Neuronal stem cell (in vitro differentiated cells): ENCODE measurements around the gene CNOT6.

Experiments
- DNase-seq: peaks from one replicate; pipeline ENCODE4 v3.0.0-alpha.2; 2013; ENCODE audit warnings: low spot score
- H2AFZ ChIP-seq: one replicate; pipeline ENCODE4 v1.6.1; 2013; ENCODE audit warnings: mild to moderate bottlenecking, low read length, inconsistent platforms
- H2AK5ac ChIP-seq: 2 replicates; pipeline ENCODE4 v1.6.1; 2013; ENCODE audit warnings: low read depth, mild to moderate bottlenecking, inconsistent platforms, low read length, moderate library complexity, mixed read lengths
- H2BK120ac ChIP-seq: 2 replicates; pipeline ENCODE4 v1.6.1; 2013; ENCODE audit warnings: low read depth, mild to moderate bottlenecking, inconsistent platforms, low read length, moderate library complexity, mixed read lengths
- H2BK12ac ChIP-seq: one replicate; pipeline ENCODE4 v1.6.1; 2013; ENCODE audit warnings: low read length, inconsistent platforms
- H2BK15ac ChIP-seq: 2 replicates; pipeline ENCODE4 v1.6.1; 2013; ENCODE audit warnings: mild to moderate bottlenecking, low read length, inconsistent platforms, mixed read lengths
- H2BK5ac ChIP-seq: one replicate; pipeline ENCODE4 v1.6.1; 2013; ENCODE audit warnings: inconsistent platforms, mild to moderate bottlenecking, low read length, moderate library complexity
- H3K14ac ChIP-seq: one replicate; pipeline ENCODE4 v1.6.1; 2013; ENCODE audit warnings: low read length, inconsistent platforms
- H3K18ac ChIP-seq: 2 replicates; pipeline ENCODE4 v1.6.1; 2013; ENCODE audit warnings: low read length, inconsistent platforms
- H3K23ac ChIP-seq: 2 replicates; pipeline ENCODE4 v1.6.1; 2013; ENCODE audit warnings: low read depth, mild to moderate bottlenecking, mixed read lengths, low read length, inconsistent platforms; ENCODE audit not compliant: poor library complexity
- H3K27ac ChIP-seq: replicated peaks from 3 replicates; pipeline ENCODE4 v1.5.1; 2013; ENCODE audit warnings: low read length, inconsistent platforms
- H3K27me3 ChIP-seq, 3 experiments: 2 replicates each; pipeline ENCODE4 v1.6.1; 2013; ENCODE audit warnings: low read length in 3 of 3, mild to moderate bottlenecking in 2 of 3, inconsistent platforms in 1 of 3, low read depth in 1 of 3, mixed read lengths in 1 of 3, moderate library complexity in 1 of 3; ENCODE audit not compliant: control insufficient read depth in 3 of 3, insufficient read depth in 3 of 3
- H3K36me3 ChIP-seq, 2 donors: replicated peaks in 1 of 2; 2 replicates each; pipeline ENCODE4 v1.6.1; 2013; ENCODE audit warnings: low read length in 2 of 2; ENCODE audit not compliant: control insufficient read depth in 2 of 2, insufficient read depth in 2 of 2
- H3K4ac ChIP-seq: 2 replicates; pipeline ENCODE4 v1.6.1; 2013; ENCODE audit warnings: inconsistent platforms, mild to moderate bottlenecking, low read length, moderate library complexity
- H3K4me1 ChIP-seq, 2 donors: 1 replicate in 1 of 2; 2 replicates in 1 of 2; pipeline ENCODE4 v1.6.1; 2013; ENCODE audit warnings: low read length in 2 of 2, low read depth in 1 of 2; ENCODE audit not compliant: control insufficient read depth in 2 of 2, insufficient read depth in 1 of 2
- H3K4me2 ChIP-seq: one replicate; pipeline ENCODE4 v1.6.1; 2013; ENCODE audit warnings: mild to moderate bottlenecking, low read length, inconsistent platforms; ENCODE audit not compliant: insufficient read depth, poor library complexity, severe bottlenecking
- H3K4me3 ChIP-seq, 2 donors: 2 replicates each; pipeline ENCODE4 v1.5.1; 2013; ENCODE audit warnings: low read length in 2 of 2, mild to moderate bottlenecking in 2 of 2, inconsistent platforms in 1 of 2, moderate library complexity in 1 of 2
- H3K79me1 ChIP-seq: one replicate; pipeline ENCODE4 v1.6.1; 2013; ENCODE audit warnings: low read depth, mild to moderate bottlenecking, inconsistent platforms, low read length, moderate library complexity
- H3K9ac ChIP-seq: one replicate; pipeline ENCODE4 v1.6.1; 2013; ENCODE audit warnings: mild to moderate bottlenecking, low read depth, low read length, inconsistent platforms; ENCODE audit not compliant: poor library complexity
- H3K9me3 ChIP-seq, 2 donors: replicated peaks in 1 of 2; 2 replicates each; pipeline versions ENCODE3 to v1.6.1; 2013; ENCODE audit warnings: low read length in 2 of 2, mild to moderate bottlenecking in 2 of 2, inconsistent platforms in 1 of 2, low read depth in 1 of 2, mixed read lengths in 1 of 2, moderate library complexity in 1 of 2; ENCODE audit not compliant: control insufficient read depth in 2 of 2, insufficient read depth in 1 of 2
- H4K8ac ChIP-seq: one replicate; pipeline ENCODE4 v1.6.1; 2013; ENCODE audit warnings: low read depth, mild to moderate bottlenecking, inconsistent platforms, low read length, moderate library complexity
- H4K91ac ChIP-seq: one replicate; pipeline ENCODE4 v1.6.1; 2013; ENCODE audit warnings: low read length, low read depth, mild to moderate bottlenecking, inconsistent platforms; ENCODE audit not compliant: poor library complexity
- WGBS, 2 donors: extraction: QIAGEN DNeasy Blood & Tissue Kit; methylation state at CpG; one replicate each; pipeline ENCODE4 v1.1.7; 2013; ENCODE audit warnings: missing lambda C conversion rate in 2 of 2, mixed read lengths in 1 of 2; ENCODE audit not compliant: insufficient read length in 2 of 2, insufficient replicate concordance in 1 of 2; ENCODE audit errors: extremely low coverage in 2 of 2; 5-methylcytosine and 5-hydroxymethylcytosine counted together

CNOT6 gene

DNA sequence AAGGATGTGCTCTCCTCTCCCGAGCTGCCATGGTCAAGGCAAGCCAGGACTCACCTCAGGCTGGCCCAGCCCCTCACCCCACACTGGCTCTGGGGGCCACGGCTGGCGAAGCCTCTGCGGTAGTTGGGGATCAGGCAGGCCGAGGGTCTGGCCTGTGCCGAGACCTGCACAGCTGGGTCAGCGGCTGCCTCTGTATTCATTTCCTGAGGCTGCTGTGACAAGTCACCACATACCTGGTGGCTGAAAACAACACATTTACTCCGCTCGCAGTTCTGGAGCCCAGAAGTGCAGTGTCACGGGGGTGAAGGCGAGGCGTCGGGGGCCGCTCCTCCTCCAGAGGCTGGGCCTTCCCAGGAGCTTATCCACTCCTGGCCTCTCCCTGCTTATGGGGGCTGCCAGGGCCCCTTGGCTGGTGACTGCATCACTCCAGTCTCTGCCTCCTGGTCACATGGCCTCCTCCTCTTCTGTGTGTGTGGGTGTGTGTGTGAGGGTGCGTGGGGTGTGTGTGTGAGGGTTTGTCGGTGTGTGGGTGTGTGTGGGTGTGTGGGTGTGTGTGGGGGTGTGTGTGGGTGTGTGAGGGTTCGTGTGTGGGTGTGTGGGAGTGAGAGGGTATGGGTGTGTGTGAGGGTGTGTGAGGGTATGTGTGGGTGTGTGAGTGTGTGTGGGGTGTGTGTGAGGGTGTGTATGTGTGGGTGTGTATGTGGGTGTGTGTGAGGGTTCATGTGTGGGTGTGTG, 100.3 kb downstream of the CNOT6 start:
- Histone ChIP-seq H2AFZ (peak overlapping the region; percentile 23), H3K9ac (no peak overlapping the region), H3K27ac (no peak overlapping the region), H3K27me3 (peaks cover 7 to 41% (median 31%) of the 10 kb centered on the region in 3 experiments), H4K8ac (no peak overlapping the region), H3K14ac (peak overlapping the region; percentile 47), H3K9me3 (no peaks in the 10 kb centered on the region), H2BK15ac (no peak overlapping the region), H3K4ac (no peak overlapping the region), H3K36me3 (no peaks in the 10 kb centered on the region), H3K4me3 (peak overlapping the region in 1 of 2 donors; percentile 43), H3K79me1 (peaks cover 2% of the 10 kb centered on the region), H3K4me1 (peaks cover 0 to 5% of the 10 kb centered on the region in 2 donors), H3K4me2 (no peak overlapping the region), H3K23ac (peak overlapping the region; percentile 85), H2AK5ac (peak overlapping the region; percentile 79), H2BK120ac (no peak overlapping the region), H3K18ac (peak overlapping the region; percentile 48), H2BK12ac (no peak overlapping the region), H4K91ac (peak overlapping the region; percentile 72), H2BK5ac (no peak overlapping the region)
- no peak for DNase-seq
- WGBS, 2 donors, result 100% methylated on average over 1 of the region's 17 CpGs; no CpG with 5 or more reads in 1 of the 2 donors

DNA sequence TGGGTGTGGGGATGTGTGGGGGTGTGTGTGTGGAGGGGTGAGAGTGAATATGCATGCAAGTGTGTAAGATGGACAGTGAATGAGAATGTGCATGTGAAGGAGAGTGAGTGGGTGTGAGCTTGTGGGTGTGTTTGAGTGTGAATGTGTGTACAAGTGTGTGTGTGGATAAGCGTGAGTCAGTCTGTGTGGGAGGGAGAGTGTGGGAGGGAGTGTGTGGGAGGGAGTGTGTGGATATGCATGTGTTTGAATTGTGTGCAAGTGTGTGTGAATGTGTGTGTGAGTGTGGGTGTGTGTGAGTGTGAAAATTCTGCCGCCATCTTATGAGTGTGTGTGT, 100.8 kb downstream of the CNOT6 start:
- Histone ChIP-seq H2AK5ac (peak overlapping the region; percentile 52), H4K8ac (no peak overlapping the region), H3K4ac (no peak overlapping the region), H3K18ac (no peak overlapping the region), H2BK5ac (no peak overlapping the region), H3K9me3 (no peaks in the 10 kb centered on the region), H2BK12ac (no peak overlapping the region), H3K79me1 (peaks cover 2% of the 10 kb centered on the region), H3K4me3 (peak overlapping the region in 1 of 2 donors; percentile 43), H3K9ac (peak overlapping the region; percentile 30), H3K4me1 (peaks cover 0 to 5% of the 10 kb centered on the region in 2 donors), H2BK15ac (peak overlapping the region; percentile 33), H3K4me2 (no peak overlapping the region), H3K27me3 (peaks cover 5 to 36% (median 25%) of the 10 kb centered on the region in 3 experiments), H4K91ac (peak overlapping the region; percentile 72), H2AFZ (no peak overlapping the region), H3K36me3 (no peaks in the 10 kb centered on the region), H2BK120ac (no peak overlapping the region), H3K14ac (peak overlapping the region; percentile 47), H3K27ac (no peak overlapping the region), H3K23ac (peak overlapping the region; percentile 85)
- WGBS, 2 donors, result no CpG with 5 or more reads among the region's 2 CpGs
- DNase-seq, result no peak

DNA sequence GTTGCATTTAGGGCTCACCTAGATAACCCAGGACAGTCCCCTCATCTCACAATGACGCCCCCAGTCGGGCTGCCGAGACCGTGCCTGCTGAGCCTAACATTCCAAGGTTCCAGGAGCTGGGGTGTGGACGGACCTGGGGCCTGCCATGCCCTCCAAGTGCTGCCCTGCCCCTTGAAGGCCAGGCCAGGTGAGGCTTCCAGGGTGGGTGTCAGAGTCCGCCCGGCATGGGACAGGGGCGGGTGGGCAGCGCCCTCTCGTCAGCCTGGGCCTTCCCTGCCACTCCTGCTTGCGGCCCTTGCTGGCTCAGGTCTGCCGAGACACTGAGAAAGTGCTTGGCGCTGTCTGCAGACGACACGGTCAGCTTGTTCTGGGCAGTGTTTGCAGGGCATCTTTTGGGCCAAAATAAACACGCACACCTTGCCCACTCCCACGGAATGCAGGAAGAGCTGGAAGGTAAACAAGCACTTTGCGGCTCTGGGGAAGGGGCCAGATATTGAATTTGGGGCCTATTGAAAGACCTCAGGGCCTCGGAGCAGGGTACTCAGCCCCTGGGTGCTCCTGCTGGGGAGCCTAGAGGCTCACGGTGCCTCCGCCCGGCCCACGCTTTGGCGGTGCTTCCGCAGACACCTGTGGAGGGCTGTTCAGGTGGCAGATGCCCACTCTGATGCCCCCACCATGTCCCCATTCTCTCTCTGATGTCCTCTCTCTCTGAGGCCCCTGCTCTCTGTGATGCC, 101.4 kb downstream of the CNOT6 start:
- no peak overlapping the region for H3K4ac ChIP-seq
- H3K4me3 ChIP-seq, result peak overlapping the region in 1 of 2 donors; percentile 43
- H2BK120ac ChIP-seq, result no peak overlapping the region
- H4K8ac ChIP-seq, result no peak overlapping the region
- peak overlapping the region; percentile 35 for H3K18ac ChIP-seq
- H2AFZ ChIP-seq, result no peak overlapping the region
- no CpG with 5 or more reads among the region's 25 CpGs for WGBS, 2 donors
- H2AK5ac ChIP-seq, result peak overlapping the region; percentile 52
- peak overlapping the region; percentile 72 for H4K91ac ChIP-seq
- no peak for DNase-seq
- H3K4me2 ChIP-seq, result no peak overlapping the region
- peaks cover 2% of the 10 kb centered on the region for H3K79me1 ChIP-seq
- no peaks in the 10 kb centered on the region for H3K36me3 ChIP-seq
- no peaks in the 10 kb centered on the region for H3K9me3 ChIP-seq
- no peak overlapping the region for H2BK12ac ChIP-seq
- peaks cover 0 to 30% (median 20%) of the 10 kb centered on the region in 3 experiments for H3K27me3 ChIP-seq
- no peak overlapping the region for H3K9ac ChIP-seq
- no peak overlapping the region for H3K14ac ChIP-seq
- peak overlapping the region; percentile 33 for H2BK15ac ChIP-seq
- no peak overlapping the region for H3K23ac ChIP-seq
- peaks cover 0 to 5% of the 10 kb centered on the region in 2 donors for H3K4me1 ChIP-seq
- no peak overlapping the region for H2BK5ac ChIP-seq
- H3K27ac ChIP-seq, result no peak overlapping the region

GRCh38 chr5:180596115-180596667, 102.0 kb downstream of the CNOT6 start:
- Histone ChIP-seq H3K36me3 (no peaks in the 10 kb centered on the region), H3K9me3 (no peaks in the 10 kb centered on the region), H2BK5ac (no peak overlapping the region), H2AFZ (peak overlapping the region; percentile 66), H2BK12ac (no peak overlapping the region), H3K4me1 (peaks cover 0 to 5% of the 10 kb centered on the region in 2 donors), H3K27ac (no peak overlapping the region), H4K8ac (no peak overlapping the region), H3K4me3 (no peak overlapping the region), H4K91ac (no peak overlapping the region), H3K18ac (no peak overlapping the region), H2BK120ac (no peak overlapping the region), H3K9ac (no peak overlapping the region), H2BK15ac (peak overlapping the region; percentile 37), H3K27me3 (peaks cover 0 to 24% (median 14%) of the 10 kb centered on the region in 3 experiments), H3K14ac (no peak overlapping the region), H3K23ac (no peak overlapping the region), H3K4me2 (no peak overlapping the region), H3K4ac (no peak overlapping the region), H2AK5ac (peak overlapping the region; percentile 1), H3K79me1 (peaks cover 2% of the 10 kb centered on the region)
- WGBS, 2 donors, result no CpG with 5 or more reads among the region's 12 CpGs
- no peak for DNase-seq
